ENCODE data around the gene KICS2. TPM values are rescaled to one million over a fixed set of nuclear protein-coding genes. Genes with fewer than 3 reads are reported as not detected.

KICS2 gene
- total and polyA plus RNA-seq, 2 of the 13 experiments (the other 11 are each of a cell fraction or from before 2014, with no cell fraction given) = 3.5 to 6.6 TPM

DNA sequence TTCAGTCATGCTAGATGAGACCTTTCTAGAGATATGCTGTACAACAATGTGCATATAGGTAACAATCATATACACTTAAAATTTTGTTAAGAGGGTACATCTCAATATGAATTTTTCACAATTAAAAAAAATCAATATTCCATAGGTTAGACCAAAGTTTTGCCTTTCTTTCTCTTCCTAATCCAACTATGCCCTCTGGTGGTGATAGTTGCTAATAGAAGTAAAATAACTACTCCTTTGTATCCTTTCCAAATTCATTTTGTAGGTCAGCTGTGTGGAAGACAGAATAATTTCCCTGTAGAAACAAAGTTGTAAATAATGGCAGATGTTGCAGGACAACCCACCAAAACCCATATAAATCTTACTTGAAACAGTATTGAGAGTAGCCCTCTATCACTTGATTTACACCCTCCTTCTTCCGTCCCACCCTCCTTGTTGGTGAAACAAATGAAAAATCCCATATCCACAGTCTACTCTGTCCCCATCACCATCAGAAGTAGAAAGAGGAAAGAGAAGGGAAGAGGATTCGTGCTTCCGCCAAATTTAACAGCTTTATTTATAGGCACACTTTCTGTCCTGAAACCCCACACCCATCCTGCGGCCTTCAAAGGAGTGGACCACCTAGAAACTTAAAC lies 34.2 kb upstream of the KICS2 start (continued):
- TF ChIP-seq, protein P1, sequence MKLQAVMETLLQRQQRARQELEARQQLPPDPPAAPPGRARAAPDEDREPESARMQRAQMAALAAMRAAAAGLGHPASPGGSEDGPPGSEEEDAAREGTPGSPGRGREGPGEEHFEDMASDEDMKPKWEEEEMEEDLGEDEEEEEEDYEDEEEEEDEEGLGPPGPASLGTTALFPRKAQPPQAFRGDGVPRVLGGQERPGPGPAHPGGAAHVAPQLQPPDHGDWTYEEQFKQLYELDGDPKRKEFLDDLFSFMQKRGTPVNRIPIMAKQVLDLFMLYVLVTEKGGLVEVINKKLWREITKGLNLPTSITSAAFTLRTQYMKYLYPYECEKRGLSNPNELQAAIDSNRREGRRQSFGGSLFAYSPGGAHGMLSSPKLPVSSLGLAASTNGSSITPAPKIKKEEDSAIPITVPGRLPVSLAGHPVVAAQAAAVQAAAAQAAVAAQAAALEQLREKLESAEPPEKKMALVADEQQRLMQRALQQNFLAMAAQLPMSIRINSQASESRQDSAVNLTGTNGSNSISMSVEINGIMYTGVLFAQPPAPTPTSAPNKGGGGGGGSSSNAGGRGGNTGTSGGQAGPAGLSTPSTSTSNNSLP (IDR thresholded peaks at IDR 0.05; ENCODE audit: low read depth, low read length) = peak; percentile 76
- TF ChIP-seq, protein P2, sequence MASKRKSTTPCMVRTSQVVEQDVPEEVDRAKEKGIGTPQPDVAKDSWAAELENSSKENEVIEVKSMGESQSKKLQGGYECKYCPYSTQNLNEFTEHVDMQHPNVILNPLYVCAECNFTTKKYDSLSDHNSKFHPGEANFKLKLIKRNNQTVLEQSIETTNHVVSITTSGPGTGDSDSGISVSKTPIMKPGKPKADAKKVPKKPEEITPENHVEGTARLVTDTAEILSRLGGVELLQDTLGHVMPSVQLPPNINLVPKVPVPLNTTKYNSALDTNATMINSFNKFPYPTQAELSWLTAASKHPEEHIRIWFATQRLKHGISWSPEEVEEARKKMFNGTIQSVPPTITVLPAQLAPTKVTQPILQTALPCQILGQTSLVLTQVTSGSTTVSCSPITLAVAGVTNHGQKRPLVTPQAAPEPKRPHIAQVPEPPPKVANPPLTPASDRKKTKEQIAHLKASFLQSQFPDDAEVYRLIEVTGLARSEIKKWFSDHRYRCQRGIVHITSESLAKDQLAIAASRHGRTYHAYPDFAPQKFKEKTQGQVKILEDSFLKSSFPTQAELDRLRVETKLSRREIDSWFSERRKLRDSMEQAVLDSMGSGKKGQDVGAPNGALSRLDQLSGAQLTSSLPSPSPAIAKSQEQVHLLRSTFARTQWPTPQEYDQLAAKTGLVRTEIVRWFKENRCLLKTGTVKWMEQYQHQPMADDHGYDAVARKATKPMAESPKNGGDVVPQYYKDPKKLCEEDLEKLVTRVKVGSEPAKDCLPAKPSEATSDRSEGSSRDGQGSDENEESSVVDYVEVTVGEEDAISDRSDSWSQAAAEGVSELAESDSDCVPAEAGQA (IDR thresholded peaks at IDR 0.05; ENCODE audit: low read depth) = no peak
- TF ChIP-seq, protein P2 (CRISPR knock-in tag; IDR thresholded peaks at IDR 0.05; ENCODE audit: borderline replicate concordance) = no peak
- no peak for TF ChIP-seq ZNF75D (CRISPR knock-in tag; IDR thresholded peaks at IDR 0.05; ENCODE audit: borderline replicate concordance)
- TF ChIP-seq HNRNPK (IDR thresholded peaks at IDR 0.05; ENCODE audit: low read depth, low read length, poor library complexity, severe bottlenecking) = no peak
- no peak for TF ChIP-seq ZNF772 (CRISPR knock-in tag; IDR thresholded peaks at IDR 0.05)
- TF ChIP-seq ZKSCAN5 (CRISPR knock-in tag; IDR thresholded peaks at IDR 0.05) = no peak
- no peak for TF ChIP-seq GABPA (IDR thresholded peaks at IDR 0.05; ENCODE audit: low read depth, low read length)
- TF ChIP-seq GABPA (CRISPR knock-in tag; IDR thresholded peaks at IDR 0.05; ENCODE audit: low read depth) = no peak
- no peak for TF ChIP-seq ZSCAN20 (CRISPR knock-in tag; IDR thresholded peaks at IDR 0.05; ENCODE audit: borderline replicate concordance)
- no peak for TF ChIP-seq BHLHE40 (IDR thresholded peaks at IDR 0.05; ENCODE audit: low read length)
- TF ChIP-seq ZNF737 (CRISPR knock-in tag; IDR thresholded peaks at IDR 0.05; ENCODE audit: borderline replicate concordance) = no peak
- TF ChIP-seq, protein P3, sequence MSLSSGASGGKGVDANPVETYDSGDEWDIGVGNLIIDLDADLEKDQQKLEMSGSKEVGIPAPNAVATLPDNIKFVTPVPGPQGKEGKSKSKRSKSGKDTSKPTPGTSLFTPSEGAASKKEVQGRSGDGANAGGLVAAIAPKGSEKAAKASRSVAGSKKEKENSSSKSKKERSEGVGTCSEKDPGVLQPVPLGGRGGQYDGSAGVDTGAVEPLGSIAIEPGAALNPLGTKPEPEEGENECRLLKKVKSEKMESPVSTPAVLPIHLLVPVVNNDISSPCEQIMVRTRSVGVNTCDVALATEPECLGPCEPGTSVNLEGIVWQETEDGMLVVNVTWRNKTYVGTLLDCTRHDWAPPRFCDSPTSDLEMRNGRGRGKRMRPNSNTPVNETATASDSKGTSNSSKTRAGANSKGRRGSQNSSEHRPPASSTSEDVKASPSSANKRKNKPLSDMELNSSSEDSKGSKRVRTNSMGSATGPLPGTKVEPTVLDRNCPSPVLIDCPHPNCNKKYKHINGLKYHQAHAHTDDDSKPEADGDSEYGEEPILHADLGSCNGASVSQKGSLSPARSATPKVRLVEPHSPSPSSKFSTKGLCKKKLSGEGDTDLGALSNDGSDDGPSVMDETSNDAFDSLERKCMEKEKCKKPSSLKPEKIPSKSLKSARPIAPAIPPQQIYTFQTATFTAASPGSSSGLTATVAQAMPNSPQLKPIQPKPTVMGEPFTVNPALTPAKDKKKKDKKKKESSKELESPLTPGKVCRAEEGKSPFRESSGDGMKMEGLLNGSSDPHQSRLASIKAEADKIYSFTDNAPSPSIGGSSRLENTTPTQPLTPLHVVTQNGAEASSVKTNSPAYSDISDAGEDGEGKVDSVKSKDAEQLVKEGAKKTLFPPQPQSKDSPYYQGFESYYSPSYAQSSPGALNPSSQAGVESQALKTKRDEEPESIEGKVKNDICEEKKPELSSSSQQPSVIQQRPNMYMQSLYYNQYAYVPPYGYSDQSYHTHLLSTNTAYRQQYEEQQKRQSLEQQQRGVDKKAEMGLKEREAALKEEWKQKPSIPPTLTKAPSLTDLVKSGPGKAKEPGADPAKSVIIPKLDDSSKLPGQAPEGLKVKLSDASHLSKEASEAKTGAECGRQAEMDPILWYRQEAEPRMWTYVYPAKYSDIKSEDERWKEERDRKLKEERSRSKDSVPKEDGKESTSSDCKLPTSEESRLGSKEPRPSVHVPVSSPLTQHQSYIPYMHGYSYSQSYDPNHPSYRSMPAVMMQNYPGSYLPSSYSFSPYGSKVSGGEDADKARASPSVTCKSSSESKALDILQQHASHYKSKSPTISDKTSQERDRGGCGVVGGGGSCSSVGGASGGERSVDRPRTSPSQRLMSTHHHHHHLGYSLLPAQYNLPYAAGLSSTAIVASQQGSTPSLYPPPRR (CRISPR knock-in tag; IDR thresholded peaks at IDR 0.05; ENCODE audit: borderline replicate concordance) = no peak
- no peak for TF ChIP-seq GABPB1 (CRISPR knock-in tag; IDR thresholded peaks at IDR 0.05)
- no peak for TF ChIP-seq PHF21A (CRISPR knock-in tag; IDR thresholded peaks at IDR 0.05)
- no peak for TF ChIP-seq CEBPG (CRISPR knock-in tag; IDR thresholded peaks at IDR 0.05)
